ENCODE data around the gene CGB2.

DNA sequence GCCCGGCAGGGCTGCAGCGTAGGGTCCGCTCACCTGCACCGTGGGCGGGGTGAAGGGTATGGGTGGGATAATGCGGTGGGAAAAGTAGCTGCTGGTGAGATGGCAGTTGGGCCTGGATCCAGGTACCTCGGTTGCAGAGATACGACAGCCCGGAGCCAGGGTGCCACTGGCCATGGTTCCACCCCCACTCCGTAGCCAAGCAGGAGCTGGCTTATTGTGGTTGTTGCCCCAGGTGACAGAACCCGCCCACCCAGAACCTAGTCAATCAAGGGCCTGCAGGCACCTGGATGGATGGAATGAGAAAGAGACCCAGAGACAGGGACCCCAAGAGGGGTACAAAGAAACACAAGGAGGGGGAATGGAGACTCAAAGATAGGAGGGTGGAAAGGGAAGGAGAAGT, 11.3 kb upstream of the CGB2 start:
- TF ChIP-seq, protein P1, sequence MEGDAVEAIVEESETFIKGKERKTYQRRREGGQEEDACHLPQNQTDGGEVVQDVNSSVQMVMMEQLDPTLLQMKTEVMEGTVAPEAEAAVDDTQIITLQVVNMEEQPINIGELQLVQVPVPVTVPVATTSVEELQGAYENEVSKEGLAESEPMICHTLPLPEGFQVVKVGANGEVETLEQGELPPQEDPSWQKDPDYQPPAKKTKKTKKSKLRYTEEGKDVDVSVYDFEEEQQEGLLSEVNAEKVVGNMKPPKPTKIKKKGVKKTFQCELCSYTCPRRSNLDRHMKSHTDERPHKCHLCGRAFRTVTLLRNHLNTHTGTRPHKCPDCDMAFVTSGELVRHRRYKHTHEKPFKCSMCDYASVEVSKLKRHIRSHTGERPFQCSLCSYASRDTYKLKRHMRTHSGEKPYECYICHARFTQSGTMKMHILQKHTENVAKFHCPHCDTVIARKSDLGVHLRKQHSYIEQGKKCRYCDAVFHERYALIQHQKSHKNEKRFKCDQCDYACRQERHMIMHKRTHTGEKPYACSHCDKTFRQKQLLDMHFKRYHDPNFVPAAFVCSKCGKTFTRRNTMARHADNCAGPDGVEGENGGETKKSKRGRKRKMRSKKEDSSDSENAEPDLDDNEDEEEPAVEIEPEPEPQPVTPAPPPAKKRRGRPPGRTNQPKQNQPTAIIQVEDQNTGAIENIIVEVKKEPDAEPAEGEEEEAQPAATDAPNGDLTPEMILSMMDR (IDR thresholded peaks at IDR 0.05): no peak
- TF ChIP-seq POLR2A (IDR thresholded peaks at IDR 0.05): no peak
- TF ChIP-seq POLR2AphosphoS5 (IDR thresholded peaks at IDR 0.05): no peak
- no peak for TF ChIP-seq EP300 (IDR thresholded peaks at IDR 0.05)
